NCI-H146 (cell line): ENCODE data around the gene NAV2.
"Not testable (repeated sequence)": the region's sequence is repeated elsewhere in the genome, so short reads cannot be mapped to it uniquely, and the experiment has no call there.

ENCODE experiments used
- DNase-seq: peaks from one replicate; lab custom pipeline; 2025; lab: John Stamatoyannopoulos, UW

The NAV2 gene

DNA sequence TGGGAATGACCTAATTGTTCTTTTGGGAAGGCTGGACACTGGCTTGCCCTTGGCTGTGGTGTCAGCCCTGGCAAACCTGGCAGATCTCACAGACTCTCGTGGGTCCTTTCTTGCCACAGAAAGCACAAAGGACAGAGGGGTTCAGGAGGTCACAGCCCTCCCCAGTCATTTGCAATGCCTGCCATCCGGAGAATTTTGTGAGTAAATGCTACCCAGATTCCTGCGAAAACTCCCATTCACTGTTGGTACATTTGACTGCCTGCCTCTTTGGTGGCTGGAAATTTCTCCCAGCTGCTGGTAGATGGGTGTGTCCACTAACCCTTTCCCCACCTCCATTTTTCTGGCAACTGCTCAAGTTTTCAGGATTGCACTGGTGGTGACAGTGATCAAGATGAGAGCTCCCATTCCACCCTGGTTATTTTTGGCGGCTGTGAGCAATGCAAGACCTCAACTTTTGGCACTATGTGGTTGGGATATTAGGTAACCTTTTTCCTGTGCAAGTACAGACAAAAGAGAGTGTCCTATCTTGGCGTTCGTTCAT, 155.7 kb downstream of the NAV2 start:
- DNase-seq: peak; percentile 26

GRCh38 chr11:19868871-19869270, 156.2 kb downstream of the NAV2 start:
- no peak for DNase-seq

DNA sequence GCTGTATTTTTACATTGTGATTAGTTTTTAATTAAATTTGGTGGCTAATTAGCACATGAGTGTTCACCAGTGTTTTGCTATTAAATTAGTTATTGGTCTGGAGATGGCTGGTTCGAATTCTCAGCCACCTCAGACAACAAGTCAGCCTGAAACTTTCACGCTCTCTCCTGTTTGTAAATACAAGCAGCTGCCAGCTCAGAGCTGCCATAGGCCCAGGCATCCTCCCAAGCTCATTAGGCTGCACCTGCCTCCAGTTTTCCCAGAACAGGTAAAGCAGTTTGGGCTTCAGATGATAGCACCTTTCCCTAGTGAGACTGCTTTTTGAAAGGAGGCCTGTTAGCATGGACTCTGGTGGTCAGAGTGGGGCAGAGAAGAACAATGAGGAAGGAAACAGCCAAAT, 156.8 kb downstream of the NAV2 start:
- peak; percentile 84 for DNase-seq

DNA sequence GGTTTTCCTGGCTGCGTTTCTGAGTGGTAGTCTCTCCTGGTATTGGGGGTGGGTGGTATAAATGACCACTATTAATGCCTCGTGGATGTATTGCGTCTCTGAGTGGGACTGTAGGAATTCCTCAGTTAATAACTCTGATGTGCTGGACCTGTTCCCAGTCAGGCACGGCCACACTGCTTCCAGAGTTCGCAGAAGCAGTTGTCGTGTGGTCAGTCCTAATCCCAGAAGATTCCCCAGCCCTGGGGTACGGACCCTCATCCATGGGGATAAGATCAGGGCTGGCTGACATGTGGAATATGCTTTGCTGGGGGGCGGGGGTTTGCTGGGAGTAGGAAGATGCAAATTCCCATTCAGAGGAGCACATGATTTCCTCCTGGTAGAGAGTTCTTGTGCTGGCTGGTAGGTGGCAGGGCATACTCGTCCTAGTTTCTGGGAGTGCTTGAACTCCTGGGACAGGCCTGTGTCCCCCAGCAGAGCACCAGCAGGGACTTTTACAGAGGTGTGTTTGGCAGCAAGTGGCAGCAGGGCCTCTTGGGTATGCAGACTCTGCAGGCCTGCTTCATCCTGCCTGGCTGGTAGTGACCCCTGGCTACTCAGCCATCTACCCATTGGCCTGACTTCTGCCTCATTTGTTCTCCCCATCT, 157.4 kb downstream of the NAV2 start:
- DNase-seq: peak; percentile 30

GRCh38 chr11:19871531-19871930, 158.9 kb downstream of the NAV2 start:
- DNase-seq: no peak

DNA sequence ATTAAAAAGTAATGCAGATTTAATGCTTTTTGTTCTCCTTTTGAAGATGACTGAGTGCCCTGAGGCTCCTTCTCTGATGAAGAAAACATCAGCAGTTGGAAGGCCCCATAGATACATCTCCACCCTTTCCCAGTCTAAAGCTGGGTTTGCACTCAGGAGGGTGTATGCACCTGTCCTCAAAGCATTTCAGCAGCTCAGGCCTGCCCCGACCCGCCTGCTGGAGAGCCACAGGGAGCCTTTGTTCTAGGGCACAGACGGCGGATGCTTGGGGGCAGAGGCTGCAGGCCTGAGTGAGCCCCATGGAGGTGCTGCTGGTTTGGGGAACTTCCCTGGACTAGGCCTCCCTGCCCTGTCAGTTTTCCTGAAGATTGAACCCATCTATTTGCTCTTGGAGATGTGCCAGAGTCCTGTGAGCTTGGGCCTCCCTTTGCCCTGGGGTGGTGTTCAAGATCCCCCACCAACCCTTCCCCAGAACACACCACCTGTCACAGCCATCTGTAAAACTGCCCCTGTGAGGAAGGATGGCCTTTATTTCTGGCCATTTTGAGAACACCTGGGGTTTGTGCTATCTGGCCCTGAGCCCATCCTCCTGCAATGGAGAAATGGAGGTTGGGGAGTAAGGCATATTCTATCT, 160.0 kb downstream of the NAV2 start:
- DNase-seq: peak; percentile 98

GRCh38 chr11:19873730-19874129, 161.1 kb downstream of the NAV2 start:
- peak; percentile 70 for DNase-seq

DNA sequence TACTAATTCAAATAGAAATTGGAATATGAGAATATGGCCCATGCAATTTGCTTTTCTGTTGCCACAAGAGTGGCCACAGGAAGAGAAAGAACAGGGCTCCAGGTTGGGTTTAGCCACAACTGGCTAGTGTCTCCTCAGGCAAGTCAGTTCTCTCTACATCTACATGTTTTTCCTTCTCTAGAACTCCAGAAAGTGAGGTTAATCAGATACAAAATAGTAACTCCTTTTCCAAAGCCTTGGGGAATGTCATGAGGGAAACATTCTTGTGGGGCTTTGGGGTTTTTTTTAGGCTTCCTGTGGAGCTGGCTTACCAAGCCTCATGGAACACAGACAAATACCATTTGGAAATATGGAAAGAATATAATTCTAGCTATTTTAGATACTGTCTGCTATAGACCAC, 161.6 kb downstream of the NAV2 start:
- no peak for DNase-seq

- DNase-seq: no peak
Observed at GRCh38 chr11:19876750-19877149, 164.1 kb downstream of the NAV2 start.

- no peak for DNase-seq
Observed at GRCh38 chr11:19878520-19878919, 165.9 kb downstream of the NAV2 start.

- no peak for DNase-seq
Observed at GRCh38 chr11:19879307-19880087, 166.9 kb downstream of the NAV2 start.

GRCh38 chr11:19880088-19880345, 167.4 kb downstream of the NAV2 start:
- DNase-seq: no peak

DNA sequence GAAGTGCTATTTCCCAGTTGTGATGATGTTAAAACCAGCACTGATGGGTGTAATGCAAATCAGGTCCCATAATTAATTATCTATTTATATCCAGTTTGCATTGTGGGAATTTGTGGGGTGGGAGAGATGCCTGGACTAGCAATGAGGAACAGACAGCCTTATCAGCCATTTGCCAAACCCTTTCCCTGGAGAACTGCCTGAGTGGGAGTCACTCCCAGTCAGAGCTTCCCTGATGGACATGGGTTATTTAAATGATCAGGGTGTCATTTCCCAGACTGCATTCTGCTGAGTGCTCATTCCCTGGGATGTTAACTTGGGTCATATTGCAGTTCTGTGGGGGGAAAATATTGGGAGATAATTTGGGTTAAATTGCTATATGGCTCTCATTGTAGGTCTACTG, 168.5 kb downstream of the NAV2 start:
- DNase-seq: no peak

DNA sequence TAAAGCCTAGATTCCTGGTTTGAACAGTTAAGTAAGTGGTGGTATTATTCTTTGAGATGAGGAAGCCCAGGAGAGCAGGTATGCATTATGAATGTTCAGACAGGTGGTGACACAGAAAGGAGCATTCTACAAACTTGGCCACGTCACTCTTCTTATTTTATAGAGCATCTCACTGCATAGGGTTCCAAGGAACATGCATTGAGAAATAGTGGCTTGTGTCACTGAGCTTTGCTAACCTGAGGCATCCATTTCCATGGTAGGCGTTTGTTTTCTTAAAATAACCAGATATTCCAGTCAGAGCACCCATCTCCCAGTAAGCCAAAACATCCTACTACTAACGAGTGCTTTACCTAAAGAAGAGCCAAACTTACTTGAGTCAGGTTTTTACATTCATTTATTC, 169.7 kb downstream of the NAV2 start:
- no peak for DNase-seq

DNA sequence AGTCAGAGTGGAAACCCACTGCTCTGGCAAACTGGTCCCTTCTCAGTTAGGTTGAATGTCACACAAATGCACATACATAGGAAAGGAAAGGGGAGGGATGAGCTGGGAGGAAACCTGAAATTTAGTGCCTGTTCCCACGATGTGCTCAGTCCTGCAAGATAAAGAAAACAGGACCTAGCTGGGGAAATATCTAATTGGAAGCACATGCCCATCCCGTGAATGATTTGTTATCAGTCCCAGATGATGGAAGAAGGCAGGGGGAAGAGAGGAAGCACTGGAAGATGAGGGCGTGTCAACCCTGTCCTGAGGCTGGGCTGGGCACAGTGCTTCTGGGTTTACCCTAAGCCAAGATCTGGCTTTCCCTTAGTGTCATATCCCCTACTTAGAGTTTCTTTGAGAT, 173.9 kb downstream of the NAV2 start:
- DNase-seq: no peak

DNA sequence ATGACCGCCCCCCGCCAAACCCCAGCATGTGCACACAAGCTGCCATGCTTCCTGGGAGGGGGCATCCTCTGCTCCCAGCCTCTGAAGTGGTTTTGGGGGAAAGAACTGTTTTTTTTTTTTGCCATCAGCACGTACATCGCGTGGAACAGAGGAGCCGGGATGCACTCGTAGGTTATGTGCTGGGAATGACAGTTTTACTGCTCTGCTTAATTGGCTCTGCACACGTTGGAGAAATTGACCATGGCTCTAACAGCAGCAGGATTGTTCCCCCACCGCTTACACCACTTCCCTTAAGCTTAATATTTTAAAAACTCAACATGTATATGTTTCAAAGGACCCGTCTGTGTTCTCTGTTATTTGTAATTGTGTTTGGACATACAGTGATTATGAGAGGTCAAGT, 175.2 kb downstream of the NAV2 start:
- DNase-seq: no peak

DNA sequence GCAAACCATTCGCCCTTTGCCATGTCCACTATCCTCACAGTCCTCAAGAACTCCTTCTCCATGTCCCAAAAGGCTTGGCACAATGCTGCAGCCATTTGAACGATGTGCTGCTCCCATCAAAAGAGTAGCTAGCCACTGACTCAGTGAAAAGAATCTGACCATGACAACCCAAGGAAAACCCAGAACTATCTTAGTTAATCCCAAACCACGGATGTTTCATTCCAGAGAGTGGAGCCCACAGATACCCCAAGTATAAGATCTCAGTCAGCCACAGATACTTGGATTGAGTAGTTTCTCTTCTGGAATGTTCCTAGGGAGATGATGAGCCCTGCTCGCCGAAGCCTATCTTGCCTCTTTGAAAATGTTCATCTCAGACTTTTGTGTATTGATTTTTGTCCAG, 176.9 kb downstream of the NAV2 start:
- no peak for DNase-seq

GRCh38 chr11:19890308-19890707, 177.7 kb downstream of the NAV2 start:
- DNase-seq: no peak

- no peak for DNase-seq
Observed at GRCh38 chr11:19891022-19891421, 178.4 kb downstream of the NAV2 start.

- no peak for DNase-seq
Observed at GRCh38 chr11:19892387-19892786, 179.8 kb downstream of the NAV2 start.

DNA sequence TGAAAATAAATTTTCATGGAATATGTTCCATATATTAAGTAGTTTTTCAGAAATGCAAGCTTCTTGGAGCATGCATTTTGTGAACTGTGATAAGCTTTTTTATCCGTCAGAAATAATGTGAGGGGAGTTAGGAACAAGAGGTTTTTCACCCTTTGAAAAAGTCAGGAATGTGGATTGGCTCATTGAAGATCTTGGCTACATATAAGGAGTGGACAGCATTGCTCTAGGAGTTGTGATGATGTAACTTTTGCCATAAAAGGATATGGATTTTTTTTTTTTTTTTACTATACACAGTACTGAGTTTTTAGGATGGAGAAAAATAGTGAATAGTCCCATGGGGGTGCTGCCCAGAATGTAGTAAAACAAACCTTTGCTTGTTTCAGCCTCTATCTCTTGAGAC, 180.2 kb downstream of the NAV2 start:
- DNase-seq: no peak

DNA sequence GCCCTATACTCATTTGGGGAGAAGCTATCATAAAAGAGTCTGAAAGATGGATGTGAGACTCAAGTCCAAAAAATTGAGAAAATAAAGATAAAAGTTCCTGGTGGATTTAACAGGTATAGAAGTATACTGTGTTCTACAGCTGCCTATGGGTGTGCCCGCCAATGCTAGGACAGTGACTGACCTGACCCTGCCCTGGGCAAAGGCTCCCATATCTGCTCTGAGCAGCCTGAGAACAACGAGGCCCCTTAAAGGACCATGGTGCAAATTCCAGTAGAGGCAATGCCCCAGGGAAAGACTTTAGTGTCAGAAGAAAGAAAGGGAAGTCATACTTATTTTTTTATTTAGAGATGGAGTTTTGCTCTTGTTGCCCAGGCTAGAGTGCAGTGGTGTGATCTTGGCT, 181.8 kb downstream of the NAV2 start:
- no peak for DNase-seq

DNA sequence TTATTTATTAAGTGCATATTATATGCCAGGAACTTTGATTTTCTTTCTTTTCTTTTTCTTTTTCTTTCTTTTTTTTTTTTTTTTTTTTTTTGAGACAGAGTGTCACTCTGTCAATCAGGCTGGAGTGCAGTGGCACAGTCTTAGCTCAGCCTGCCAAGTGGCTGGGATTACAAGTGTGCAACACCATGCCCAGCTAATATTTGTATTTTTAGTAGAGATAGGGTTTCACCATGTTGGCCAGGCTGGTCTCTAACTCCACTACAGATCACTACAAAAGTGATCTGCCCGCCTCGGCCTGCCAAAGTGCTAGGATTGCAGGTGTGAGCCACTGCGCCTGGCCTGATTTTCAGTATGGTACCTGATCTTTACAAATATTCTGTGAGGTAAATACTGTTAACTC, 182.4 kb downstream of the NAV2 start:
- DNase-seq: not testable (repeated sequence)
